DOHH2 (cell line): ENCODE results near the gene CALHM2.

Experiments
- H3F3A ChIP-seq: fragments of 200-600 bp; sonication (generic), shearing (Covaris generic); 2 replicates; pipeline ENCODE4 v1.6.0; 2016; ENCODE audit warnings: antibody characterized with exemption, mild to moderate bottlenecking; ENCODE audit not compliant: control insufficient read depth, insufficient read depth
- H3K27ac ChIP-seq: fragments of 200-600 bp; sonication (generic); 2 replicates; pipeline ENCODE4 v1.5.1; 2014; ENCODE audit warnings: low read depth, mild to moderate bottlenecking, low read length, moderate library complexity
- H3K27me3 ChIP-seq: fragments of 200-600 bp; sonication (generic); 2 replicates; pipeline ENCODE4 v1.6.1; 2014; ENCODE audit warnings: mild to moderate bottlenecking, low read length, mixed read lengths; ENCODE audit not compliant: control insufficient read depth
- H3K36me3 ChIP-seq: fragments of 200-600 bp; sonication (generic); 2 replicates; pipeline ENCODE4 v1.6.1; 2014; ENCODE audit warnings: mild to moderate bottlenecking, low read length, moderate library complexity, mixed read lengths; ENCODE audit not compliant: control insufficient read depth
- H3K4me1 ChIP-seq: fragments of 200-600 bp; sonication (generic); 2 replicates; pipeline ENCODE4 v1.6.1; 2014; ENCODE audit warnings: mild to moderate bottlenecking, low read length, mixed read lengths; ENCODE audit not compliant: control insufficient read depth
- H3K4me2 ChIP-seq: fragments of 200-600 bp; sonication (generic); 2 replicates; pipeline ENCODE4 v1.6.0; 2014; ENCODE audit warnings: mild to moderate bottlenecking, low read length, moderate library complexity
- H3K4me3 ChIP-seq: fragments of 200-600 bp; sonication (generic); 2 replicates; pipeline ENCODE4 v1.5.1; 2014; ENCODE audit warnings: mild to moderate bottlenecking, low read length, mixed read lengths
- H3K79me2 ChIP-seq: fragments of 200-600 bp; sonication (generic); 2 replicates; pipeline ENCODE4 v1.6.1; 2014; ENCODE audit warnings: mild to moderate bottlenecking, low read length, mixed read lengths; ENCODE audit not compliant: control insufficient read depth
- H3K9me2 ChIP-seq: fragments of 200-600 bp; sonication (generic); replicated peaks from 2 replicates; pipeline ENCODE4 v1.6.1; 2014; ENCODE audit warnings: mild to moderate bottlenecking, low read length, mixed read lengths; ENCODE audit not compliant: control insufficient read depth
- H3K9me3 ChIP-seq: fragments of 200-600 bp; sonication (generic); 2 replicates; pipeline ENCODE4 v1.6.1; 2014; ENCODE audit warnings: antibody characterized with exemption, low read length, mixed read lengths; ENCODE audit not compliant: control insufficient read depth, insufficient read depth
- H4K20me1 ChIP-seq: fragments of 200-600 bp; sonication (generic); 2 replicates; pipeline ENCODE4 v1.6.0; 2014; ENCODE audit warnings: low read depth, mild to moderate bottlenecking, antibody characterized with exemption, low read length, moderate library complexity; ENCODE audit not compliant: control insufficient read depth, insufficient read depth
- EZH2phosphoT487 ChIP-seq: fragments of 200-600 bp; sonication (generic); IDR thresholded peaks from 2 replicates; pipeline ENCODE4 v1.6.1; 2017; ENCODE audit warnings: borderline replicate concordance, mild to moderate bottlenecking, antibody characterized with exemption, low read length, moderate library complexity, mixed read lengths
- TF ChIP-seq, protein P1 (sequence below): fragments of 200-600 bp; sonication (generic); IDR thresholded peaks from one replicate; pipeline ENCODE4 v1.5.1; 2014; ENCODE audit warnings: antibody characterized with exemption, mild to moderate bottlenecking, low read depth, low read length; ENCODE audit not compliant: poor library complexity, severe bottlenecking

CALHM2 gene

DNA sequence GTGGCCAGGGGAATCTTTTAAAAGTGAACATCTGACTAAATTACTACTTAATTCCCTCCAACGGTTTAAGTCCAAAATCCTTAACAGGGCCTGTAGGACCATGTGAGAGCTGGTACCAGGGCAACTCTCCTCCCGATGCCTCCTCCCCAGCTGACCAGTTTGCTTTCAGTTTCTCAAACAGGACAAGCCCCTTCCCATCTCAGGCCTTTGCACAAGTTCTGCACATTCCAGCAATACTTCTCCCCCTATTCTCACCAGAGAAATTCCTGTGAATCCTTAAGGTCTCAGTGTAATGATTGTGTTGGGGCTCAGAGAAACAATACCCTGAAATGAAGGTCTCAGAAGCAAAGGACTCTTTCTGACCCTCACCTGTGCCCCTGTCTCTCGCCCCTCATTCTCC lies 14.6 kb upstream of the CALHM2 start:
- Histone ChIP-seq H3K4me1 (peaks cover 90% of the 10 kb centered on the region), H4K20me1 (no peaks in the 10 kb centered on the region), H3F3A (peaks cover 41% of the 10 kb centered on the region), H3K4me3 (peak overlapping the region; percentile 58), H3K79me2 (no peaks in the 10 kb centered on the region), H3K27ac (peak overlapping the region; percentile 96), H3K9me2 (no peaks in the 10 kb centered on the region), H3K9me3 (no peaks in the 10 kb centered on the region), H3K4me2 (peak overlapping the region; percentile 64), H3K36me3 (no peaks in the 10 kb centered on the region), H3K27me3 (no peaks in the 10 kb centered on the region)
- no peak for TF ChIP-seq EZH2phosphoT487
- TF ChIP-seq, protein P1, sequence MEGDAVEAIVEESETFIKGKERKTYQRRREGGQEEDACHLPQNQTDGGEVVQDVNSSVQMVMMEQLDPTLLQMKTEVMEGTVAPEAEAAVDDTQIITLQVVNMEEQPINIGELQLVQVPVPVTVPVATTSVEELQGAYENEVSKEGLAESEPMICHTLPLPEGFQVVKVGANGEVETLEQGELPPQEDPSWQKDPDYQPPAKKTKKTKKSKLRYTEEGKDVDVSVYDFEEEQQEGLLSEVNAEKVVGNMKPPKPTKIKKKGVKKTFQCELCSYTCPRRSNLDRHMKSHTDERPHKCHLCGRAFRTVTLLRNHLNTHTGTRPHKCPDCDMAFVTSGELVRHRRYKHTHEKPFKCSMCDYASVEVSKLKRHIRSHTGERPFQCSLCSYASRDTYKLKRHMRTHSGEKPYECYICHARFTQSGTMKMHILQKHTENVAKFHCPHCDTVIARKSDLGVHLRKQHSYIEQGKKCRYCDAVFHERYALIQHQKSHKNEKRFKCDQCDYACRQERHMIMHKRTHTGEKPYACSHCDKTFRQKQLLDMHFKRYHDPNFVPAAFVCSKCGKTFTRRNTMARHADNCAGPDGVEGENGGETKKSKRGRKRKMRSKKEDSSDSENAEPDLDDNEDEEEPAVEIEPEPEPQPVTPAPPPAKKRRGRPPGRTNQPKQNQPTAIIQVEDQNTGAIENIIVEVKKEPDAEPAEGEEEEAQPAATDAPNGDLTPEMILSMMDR = no peak

DNA sequence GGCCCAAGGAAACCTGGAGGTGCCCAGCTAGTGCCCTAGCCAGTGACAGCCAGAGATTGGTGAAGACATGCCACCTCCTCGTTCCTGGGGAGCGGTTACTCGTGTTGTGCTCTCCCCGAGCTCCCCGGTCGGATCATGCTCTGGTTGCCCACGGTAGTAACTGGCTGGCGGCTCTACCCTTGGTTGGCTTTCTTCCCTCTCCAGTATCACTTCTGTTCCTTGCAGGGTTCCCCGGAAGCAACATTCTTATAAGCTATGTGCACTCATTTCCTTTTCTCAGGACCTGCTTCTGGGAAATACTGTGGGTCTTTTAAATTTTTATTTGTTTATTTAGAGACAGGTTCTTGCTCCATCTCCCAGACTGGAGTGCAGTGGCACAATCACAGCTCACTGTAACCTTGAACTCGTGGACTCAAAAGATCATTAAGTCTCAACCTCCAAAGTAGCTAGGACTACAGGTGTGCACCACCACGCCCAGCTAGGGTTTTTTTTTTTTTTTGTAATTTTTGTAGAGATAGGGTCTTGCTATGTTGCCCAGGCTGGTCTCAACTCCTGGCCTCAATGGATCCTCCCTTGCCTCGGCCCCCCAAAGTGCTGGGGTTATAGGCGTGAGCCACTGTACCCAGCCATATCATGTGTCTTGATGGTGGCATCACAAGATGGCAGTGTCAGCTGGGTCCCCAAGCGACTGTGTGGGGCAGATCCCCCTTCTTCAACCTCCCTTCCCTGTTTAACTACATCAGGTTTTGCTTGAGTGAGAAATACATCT lies 13.4 kb upstream of the CALHM2 start:
- peaks cover 79% of the 10 kb centered on the region for H3K4me1 ChIP-seq
- H3K9me2 ChIP-seq = no peaks in the 10 kb centered on the region

DNA sequence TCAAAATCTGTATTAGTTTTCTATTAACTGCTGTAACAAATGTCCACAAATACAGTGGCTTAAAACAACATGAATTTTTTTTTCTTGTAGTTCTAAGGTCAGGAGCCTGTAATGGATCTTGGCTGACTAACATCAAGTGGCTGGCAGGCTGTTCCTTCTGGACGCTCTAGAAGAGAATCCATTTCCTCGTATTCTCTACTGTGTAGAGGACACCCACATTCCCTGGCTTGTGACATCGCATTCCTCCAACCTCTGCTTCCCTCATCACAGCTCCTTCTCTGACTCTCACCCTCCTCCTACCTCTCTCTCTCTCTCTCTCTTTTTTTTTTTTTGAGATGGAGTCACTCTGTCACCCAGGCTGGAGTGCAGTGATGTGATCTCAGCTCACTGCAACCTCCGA lies 11.3 kb upstream of the CALHM2 start:
- H3F3A ChIP-seq = peaks cover 22% of the 10 kb centered on the region
- no peaks in the 10 kb centered on the region for H3K9me2 ChIP-seq
- no peaks in the 10 kb centered on the region for H3K9me3 ChIP-seq
- H3K36me3 ChIP-seq = no peaks in the 10 kb centered on the region
- no peaks in the 10 kb centered on the region for H3K27me3 ChIP-seq
- TF ChIP-seq EZH2phosphoT487 = no peak
- TF ChIP-seq, protein P1 = no peak
- no peaks in the 10 kb centered on the region for H4K20me1 ChIP-seq
- H3K4me1 ChIP-seq = peaks cover 79% of the 10 kb centered on the region
- no peak overlapping the region for H3K27ac ChIP-seq
- H3K4me2 ChIP-seq = no peak overlapping the region
- no peaks in the 10 kb centered on the region for H3K79me2 ChIP-seq
- no peak overlapping the region for H3K4me3 ChIP-seq

More for the DNA sequence above, 13.4 kb upstream of the CALHM2 start:
- no peak for TF ChIP-seq EZH2phosphoT487
- TF ChIP-seq, protein P1 = no peak
- H3F3A ChIP-seq = peaks cover 31% of the 10 kb centered on the region
- H3K27ac ChIP-seq = peak overlapping the region; percentile 96
- H3K9me3 ChIP-seq = no peaks in the 10 kb centered on the region
- H4K20me1 ChIP-seq = no peaks in the 10 kb centered on the region
- H3K79me2 ChIP-seq = no peaks in the 10 kb centered on the region
- no peaks in the 10 kb centered on the region for H3K36me3 ChIP-seq
- no peaks in the 10 kb centered on the region for H3K27me3 ChIP-seq
- H3K4me2 ChIP-seq = peak overlapping the region; percentile 49
- peak overlapping the region; percentile 19; the same call in 1 of the 2 replicates for H3K4me3 ChIP-seq
